ENCODE measurements around the gene YY1AP1.
"Not testable (repeated sequence)": the region's sequence is repeated elsewhere in the genome, so short reads cannot be mapped to it uniquely, and the experiment has no call there.

The YY1AP1 gene, protein sequence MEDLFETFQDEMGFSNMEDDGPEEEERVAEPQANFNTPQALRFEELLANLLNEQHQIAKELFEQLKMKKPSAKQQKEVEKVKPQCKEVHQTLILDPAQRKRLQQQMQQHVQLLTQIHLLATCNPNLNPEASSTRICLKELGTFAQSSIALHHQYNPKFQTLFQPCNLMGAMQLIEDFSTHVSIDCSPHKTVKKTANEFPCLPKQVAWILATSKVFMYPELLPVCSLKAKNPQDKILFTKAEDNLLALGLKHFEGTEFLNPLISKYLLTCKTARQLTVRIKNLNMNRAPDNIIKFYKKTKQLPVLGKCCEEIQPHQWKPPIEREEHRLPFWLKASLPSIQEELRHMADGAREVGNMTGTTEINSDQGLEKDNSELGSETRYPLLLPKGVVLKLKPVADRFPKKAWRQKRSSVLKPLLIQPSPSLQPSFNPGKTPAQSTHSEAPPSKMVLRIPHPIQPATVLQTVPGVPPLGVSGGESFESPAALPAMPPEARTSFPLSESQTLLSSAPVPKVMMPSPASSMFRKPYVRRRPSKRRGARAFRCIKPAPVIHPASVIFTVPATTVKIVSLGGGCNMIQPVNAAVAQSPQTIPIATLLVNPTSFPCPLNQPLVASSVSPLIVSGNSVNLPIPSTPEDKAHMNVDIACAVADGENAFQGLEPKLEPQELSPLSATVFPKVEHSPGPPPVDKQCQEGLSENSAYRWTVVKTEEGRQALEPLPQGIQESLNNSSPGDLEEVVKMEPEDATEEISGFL

GRCh38 chr1:155688324-155689080 lies at the start of gene YY1AP1:
TSS of gene YY1AP1 (minus strand) at chr1:155688774. CDS start at chr1:155680436, 8,338 bp downstream.
- peak; percentile 62 to 88 for DNase-seq

- peak; percentile 16 to 27 for DNase-seq
Observed at GRCh38 chr1:155729031-155729898, 40.7 kb upstream of the YY1AP1 start.

GRCh38 chr1:155725142-155725541 lies 36.6 kb upstream of the YY1AP1 start:
- DNase-seq, result no peak

DNA sequence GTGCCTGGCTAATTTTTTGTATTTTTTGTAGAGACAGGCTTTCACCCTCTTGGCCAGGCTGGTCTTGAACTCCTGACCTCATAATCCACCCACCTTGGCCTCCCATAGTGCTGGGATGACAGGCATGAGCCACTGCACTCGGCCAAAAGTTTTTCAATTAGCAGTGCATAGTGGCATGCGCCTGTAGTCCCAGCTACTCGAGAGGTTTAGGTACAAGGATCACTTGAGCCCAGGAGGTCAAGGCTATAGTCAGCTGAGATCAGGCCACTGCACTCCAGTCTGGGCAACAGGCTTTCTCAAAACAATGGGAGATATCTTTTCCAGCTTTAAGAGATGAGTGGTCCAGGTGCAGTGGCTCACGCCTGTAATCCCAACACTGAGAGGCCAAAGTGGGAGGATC lies 31.1 kb upstream of the YY1AP1 start:
- DNase-seq, result no peak

GRCh38 chr1:155718524-155719115 lies 30.0 kb upstream of the YY1AP1 start:
- not testable (repeated sequence) for DNase-seq

- no peak for DNase-seq
Observed at GRCh38 chr1:155717041-155717440, 28.5 kb upstream of the YY1AP1 start.

GRCh38 chr1:155715777-155716176 lies 27.2 kb upstream of the YY1AP1 start:
- DNase-seq, result no peak

- DNase-seq, result not testable (repeated sequence)
Observed at GRCh38 chr1:155715056-155715455, 26.5 kb upstream of the YY1AP1 start.

- DNase-seq, result no peak
Observed at GRCh38 chr1:155713075-155713474, 24.5 kb upstream of the YY1AP1 start.

DNA sequence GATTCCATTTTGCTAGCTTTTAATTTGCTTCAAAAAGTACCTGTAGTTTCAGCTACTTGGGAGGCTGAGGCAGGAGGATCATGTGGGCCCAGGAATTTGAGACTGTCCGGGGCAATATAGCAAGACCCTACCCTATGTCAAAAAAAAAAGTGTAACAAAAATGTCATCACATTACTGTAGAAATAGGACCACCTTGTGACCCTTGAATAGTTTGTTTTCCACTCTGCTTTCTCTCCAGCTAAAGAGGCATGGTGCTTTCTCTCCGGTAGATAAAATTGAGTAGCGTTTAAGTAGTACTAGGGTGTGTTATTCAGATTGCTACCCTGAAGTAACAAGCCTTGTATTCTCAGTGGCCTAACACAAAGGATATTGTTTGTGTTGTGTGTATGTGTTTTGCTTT lies 24.1 kb upstream of the YY1AP1 start:
- DNase-seq, result not testable (repeated sequence)

DNA sequence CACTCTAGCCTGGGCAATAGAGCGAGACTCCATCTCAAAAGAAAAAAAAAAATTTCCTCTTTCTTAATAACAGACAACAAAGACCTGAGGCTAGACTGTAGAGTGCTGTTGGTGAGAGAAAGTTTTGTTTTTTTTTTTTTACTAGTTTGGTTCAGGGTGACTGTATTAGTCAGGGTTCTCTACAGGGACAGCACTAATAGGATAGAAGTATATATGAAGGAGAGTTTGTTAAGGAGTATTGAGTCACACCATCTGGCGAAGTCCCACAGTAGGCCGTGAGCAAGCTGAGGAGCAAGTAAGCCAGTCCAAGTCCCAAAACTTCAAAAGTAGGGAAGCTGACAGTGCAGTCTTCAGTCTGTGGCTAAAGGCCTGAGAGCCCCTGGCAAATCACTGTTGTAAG lies 22.9 kb upstream of the YY1AP1 start:
- DNase-seq, result not testable (repeated sequence)

DNA sequence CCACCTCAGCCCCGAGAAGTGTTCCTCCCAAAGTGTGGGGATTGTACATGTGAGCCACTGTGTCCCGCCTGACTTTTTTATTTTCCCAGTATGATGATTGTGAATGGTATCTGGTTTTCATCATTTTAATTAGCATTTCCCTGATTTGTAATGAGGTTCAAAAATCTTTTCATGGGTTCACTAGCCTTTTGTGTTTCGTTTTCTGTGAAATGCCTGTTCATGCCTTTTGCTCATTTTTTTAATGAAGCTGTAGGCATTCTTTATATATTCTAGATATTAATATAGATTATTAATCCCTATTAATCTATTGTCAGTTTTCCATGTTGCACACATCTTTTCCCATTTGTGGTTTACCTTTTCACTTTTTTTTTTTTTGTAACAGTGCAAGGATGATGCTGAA lies 20.8 kb upstream of the YY1AP1 start:
- DNase-seq, result no peak

- DNase-seq, result no peak
Observed at GRCh38 chr1:155706139-155706538, 17.6 kb upstream of the YY1AP1 start.

- not testable (repeated sequence) for DNase-seq
Observed at GRCh38 chr1:155704414-155704813, 15.8 kb upstream of the YY1AP1 start.

DNA sequence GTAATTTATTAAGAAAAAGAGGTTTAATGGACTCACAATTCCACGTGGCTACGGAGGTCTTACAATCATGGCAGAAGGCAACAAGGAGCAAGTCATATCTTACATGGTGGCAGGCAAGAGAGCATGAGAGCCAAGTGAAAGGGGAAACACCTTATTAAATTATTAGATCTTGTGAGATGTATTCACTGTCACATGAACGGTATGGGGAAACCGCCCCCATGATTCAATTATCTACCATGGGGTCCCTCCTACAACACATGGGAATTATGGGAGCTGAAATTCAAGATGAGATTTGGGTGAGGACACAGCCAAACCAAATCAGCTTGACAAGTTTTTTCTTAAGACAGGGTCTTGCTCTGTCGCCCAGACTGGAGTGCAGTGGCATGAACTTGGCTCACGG lies 14.6 kb upstream of the YY1AP1 start:
- DNase-seq, result no peak

- DNase-seq, result not testable (repeated sequence)
Observed at GRCh38 chr1:155701675-155702074, 13.1 kb upstream of the YY1AP1 start.

GRCh38 chr1:155699062-155699461 lies 10.5 kb upstream of the YY1AP1 start:
- not testable (repeated sequence) for DNase-seq

DNA sequence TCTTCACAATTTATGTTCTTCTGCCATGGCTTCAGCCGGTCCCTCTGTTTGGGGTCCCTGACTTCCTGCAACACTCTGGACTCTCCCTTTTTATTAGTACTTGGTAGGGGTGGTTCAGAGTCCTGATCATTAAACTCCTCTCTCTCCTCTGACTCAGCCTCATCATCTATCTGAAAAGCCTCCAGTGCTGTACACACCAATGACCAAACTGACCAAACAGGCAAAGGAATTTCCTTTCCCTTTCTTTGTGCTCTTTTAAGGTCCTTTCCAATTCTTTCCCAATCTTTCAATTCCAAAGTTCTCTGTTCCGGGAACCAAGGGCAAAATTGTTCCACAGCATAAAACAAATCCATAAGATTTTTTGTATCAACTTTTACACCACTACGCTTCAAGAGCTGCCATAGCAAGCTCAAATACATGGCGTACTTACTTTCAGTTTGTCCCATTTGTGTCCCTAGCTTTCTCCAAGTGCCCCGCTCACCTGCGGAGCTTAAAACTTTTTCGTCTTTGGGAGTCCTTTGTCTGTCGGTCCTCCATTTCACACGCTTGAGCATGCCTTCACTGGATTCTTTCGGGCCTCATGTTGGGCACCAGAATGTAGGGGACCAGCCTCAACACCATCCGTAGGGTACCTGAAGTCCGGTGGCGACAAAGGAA lies 9.9 kb upstream of the YY1AP1 start:
- DNase-seq, result no peak

DNA sequence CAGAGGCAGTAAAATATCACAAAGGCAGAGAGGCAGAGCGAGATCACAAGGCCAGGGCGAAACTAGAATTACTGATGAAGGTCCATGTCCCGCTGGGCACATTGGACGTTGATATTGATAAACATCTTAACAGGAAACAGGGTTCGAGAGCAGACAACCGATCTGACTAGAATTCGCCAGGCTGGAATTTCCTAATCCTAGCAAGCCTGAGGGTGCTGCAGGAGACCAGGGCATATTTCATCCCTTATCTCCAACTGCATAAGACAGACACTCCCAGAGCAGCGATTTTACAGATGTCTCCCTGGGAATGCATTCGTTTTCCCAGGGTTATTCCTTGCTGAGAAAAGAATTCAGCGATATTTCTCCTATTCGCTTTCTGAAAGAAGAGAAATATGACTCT lies 9.0 kb upstream of the YY1AP1 start:
- not testable (repeated sequence) for DNase-seq

- DNase-seq, result no peak
Observed at GRCh38 chr1:155697046-155697445, 8.5 kb upstream of the YY1AP1 start.

- no peak for DNase-seq
Observed at GRCh38 chr1:155696524-155696923, 8.0 kb upstream of the YY1AP1 start.

Data from NCI-H1930 (cell line).